ENCODE results near the gene NTRK1.

Gene NTRK1

DNA sequence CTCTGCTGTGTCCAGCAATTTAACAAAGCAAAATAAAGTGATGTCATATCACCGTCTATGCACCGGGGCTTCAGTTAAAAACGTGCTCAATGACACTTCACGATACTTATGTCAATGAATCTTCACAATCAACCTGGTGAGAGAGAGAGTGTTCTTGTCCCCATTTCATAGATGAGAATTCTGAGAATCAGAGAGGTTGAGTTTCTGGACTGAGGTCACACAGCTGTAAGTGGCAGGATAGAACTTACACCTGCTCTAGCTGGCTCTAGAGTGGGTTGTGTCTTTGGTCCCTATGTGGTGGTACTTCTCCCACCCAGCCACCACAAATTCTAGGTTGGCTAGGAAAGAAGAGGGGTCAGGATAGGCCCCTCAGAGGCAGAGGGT lies 5.2 kb downstream of the NTRK1 start:
- no peak overlapping the region for H3K18ac ChIP-seq (ENCODE audit: low read length)
- H4K12ac ChIP-seq (ENCODE audit: low read depth, low read length): no peak overlapping the region
- H2BK5ac ChIP-seq (ENCODE audit: low read depth, low read length, poor library complexity): no peak overlapping the region
- no peaks in the 10 kb centered on the region for H3K79me1 ChIP-seq (ENCODE audit: low read length)
- peaks cover 3% of the 10 kb centered on the region for H3K9me3 ChIP-seq (ENCODE audit: insufficient read depth, low read depth, low read length)
- peaks cover 4 to 11% of the 10 kb centered on the region in 2 experiments for H3K4me1 ChIP-seq (ENCODE audit: control insufficient read depth in 1 of 2, insufficient read depth in 2 of 2, low read length in 2 of 2)
- H4K91ac ChIP-seq (ENCODE audit: low read depth, low read length): no peak overlapping the region
- H4K8ac ChIP-seq (ENCODE audit: low read depth, low read length): no peak overlapping the region
- H2AFZ ChIP-seq (ENCODE audit: insufficient read depth, low read length, poor library complexity): no peak overlapping the region
- no peak overlapping the region for H3K4me2 ChIP-seq (ENCODE audit: low read length)
- H2BK12ac ChIP-seq (ENCODE audit: low read length): no peak overlapping the region
- WGBS (ENCODE audit: extremely low coverage, insufficient coverage, insufficient read length): no CpG with 5 or more reads among the region's 4 CpGs
- no peak overlapping the region for H2BK120ac ChIP-seq (ENCODE audit: insufficient read depth, low read length, poor library complexity)
- no peak for DNase-seq
- H3K4me3 ChIP-seq (ENCODE audit: low read depth, low read length): no peak overlapping the region
- H2AK5ac ChIP-seq (ENCODE audit: low read length): no peak overlapping the region
- H3K79me2 ChIP-seq (ENCODE audit: control insufficient read depth, insufficient read depth, low read length, poor library complexity): no peaks in the 10 kb centered on the region
- H3K23ac ChIP-seq (ENCODE audit: low read length): no peak overlapping the region
- no peaks in the 10 kb centered on the region for H3K36me3 ChIP-seq (ENCODE audit: control insufficient read depth in 1 of 2, insufficient read depth in 2 of 2, low read length in 2 of 2)
- H3K14ac ChIP-seq (ENCODE audit: low read length): no peak overlapping the region
- H3K27ac ChIP-seq (ENCODE audit: low read depth, low read length): no peak overlapping the region
- no peak overlapping the region for H3K4ac ChIP-seq (ENCODE audit: low read depth, low read length)
- H3K9ac ChIP-seq (ENCODE audit: low read length): no peak overlapping the region
- H3K27me3 ChIP-seq (ENCODE audit: insufficient read depth, low read length): peaks cover 12% of the 10 kb centered on the region

DNA sequence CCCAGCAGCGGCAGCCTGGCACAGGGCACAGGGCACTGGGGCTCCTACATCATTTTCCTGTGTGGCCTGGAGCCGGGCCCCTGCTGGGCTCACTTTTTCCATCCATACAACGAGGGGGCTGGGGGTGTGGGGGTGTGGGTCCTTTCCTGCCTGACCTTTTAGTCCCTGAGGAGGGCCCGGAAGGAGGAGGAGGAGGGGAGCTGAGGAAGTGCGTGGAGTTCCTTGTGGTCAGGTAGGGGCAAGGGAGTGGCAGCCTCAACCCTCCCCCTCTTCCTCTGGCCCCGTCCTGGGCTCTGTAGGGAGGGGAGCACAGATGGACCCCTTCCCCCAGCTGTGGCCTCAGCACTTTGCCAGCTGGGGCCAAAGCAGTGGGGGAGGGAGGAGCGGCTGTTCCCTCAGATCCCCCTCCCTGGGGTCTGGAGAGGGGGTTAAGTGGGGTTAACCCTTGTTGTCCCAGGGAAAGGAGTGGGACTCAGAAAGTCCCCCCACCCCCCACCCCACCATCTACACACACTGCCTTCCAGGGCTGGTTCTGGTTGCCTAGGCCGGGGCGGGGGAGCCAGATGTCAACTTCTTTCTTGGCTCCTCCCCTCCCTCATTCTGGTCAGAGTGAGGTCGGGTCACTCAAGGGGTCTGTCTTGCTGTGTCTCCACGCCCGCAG lies 5.7 kb downstream of the NTRK1 start:
- Histone ChIP-seq H3K36me3 (ENCODE audit: control insufficient read depth in 1 of 2, insufficient read depth in 2 of 2, low read length in 2 of 2) (no peaks in the 10 kb centered on the region), H2BK5ac (ENCODE audit: low read depth, low read length, poor library complexity) (no peak overlapping the region), H2AFZ (ENCODE audit: insufficient read depth, low read length, poor library complexity) (no peak overlapping the region), H3K79me1 (ENCODE audit: low read length) (no peaks in the 10 kb centered on the region), H3K9me3 (ENCODE audit: insufficient read depth, low read depth, low read length) (peaks cover 1% of the 10 kb centered on the region), H4K12ac (ENCODE audit: low read depth, low read length) (no peak overlapping the region), H3K14ac (ENCODE audit: low read length) (no peak overlapping the region), H4K91ac (ENCODE audit: low read depth, low read length) (no peak overlapping the region), H2BK120ac (ENCODE audit: insufficient read depth, low read length, poor library complexity) (no peak overlapping the region), H3K4me1 (ENCODE audit: control insufficient read depth in 1 of 2, insufficient read depth in 2 of 2, low read length in 2 of 2) (peaks cover 4 to 9% of the 10 kb centered on the region in 2 experiments), H3K23ac (ENCODE audit: low read length) (no peak overlapping the region), H3K79me2 (ENCODE audit: control insufficient read depth, insufficient read depth, low read length, poor library complexity) (no peaks in the 10 kb centered on the region), H3K27me3 (ENCODE audit: insufficient read depth, low read length) (peaks cover 7% of the 10 kb centered on the region), H3K4ac (ENCODE audit: low read depth, low read length) (no peak overlapping the region), H3K18ac (ENCODE audit: low read length) (no peak overlapping the region), H3K4me2 (ENCODE audit: low read length) (no peak overlapping the region), H4K8ac (ENCODE audit: low read depth, low read length) (no peak overlapping the region), H3K27ac (ENCODE audit: low read depth, low read length) (no peak overlapping the region), H3K9ac (ENCODE audit: low read length) (no peak overlapping the region), H2AK5ac (ENCODE audit: low read length) (no peak overlapping the region), H2BK12ac (ENCODE audit: low read length) (no peak overlapping the region), H3K4me3 (ENCODE audit: low read depth, low read length) (no peak overlapping the region)
- no peak for DNase-seq
- no CpG with 5 or more reads among the region's 12 CpGs for WGBS (ENCODE audit: extremely low coverage, insufficient coverage, insufficient read length)

GRCh38 chr1:156868341-156868740 lies 7.7 kb downstream of the NTRK1 start:
- Histone ChIP-seq H2AFZ (ENCODE audit: insufficient read depth, low read length, poor library complexity) (no peak overlapping the region), H3K4me2 (ENCODE audit: low read length) (no peak overlapping the region), H4K12ac (ENCODE audit: low read depth, low read length) (no peak overlapping the region), H4K8ac (ENCODE audit: low read depth, low read length) (no peak overlapping the region), H3K14ac (ENCODE audit: low read length) (no peak overlapping the region), H3K36me3 (ENCODE audit: control insufficient read depth in 1 of 2, insufficient read depth in 2 of 2, low read length in 2 of 2) (no peaks in the 10 kb centered on the region), H3K27me3 (ENCODE audit: insufficient read depth, low read length) (no peaks in the 10 kb centered on the region), H3K9ac (ENCODE audit: low read length) (no peak overlapping the region), H3K79me2 (ENCODE audit: control insufficient read depth, insufficient read depth, low read length, poor library complexity) (no peaks in the 10 kb centered on the region), H4K91ac (ENCODE audit: low read depth, low read length) (no peak overlapping the region), H2BK120ac (ENCODE audit: insufficient read depth, low read length, poor library complexity) (no peak overlapping the region), H3K79me1 (ENCODE audit: low read length) (no peaks in the 10 kb centered on the region), H3K9me3 (ENCODE audit: insufficient read depth, low read depth, low read length) (peaks cover 1% of the 10 kb centered on the region), H2AK5ac (ENCODE audit: low read length) (no peak overlapping the region), H3K4ac (ENCODE audit: low read depth, low read length) (no peak overlapping the region), H3K18ac (ENCODE audit: low read length) (no peak overlapping the region), H3K4me1 (ENCODE audit: control insufficient read depth in 1 of 2, insufficient read depth in 2 of 2, low read length in 2 of 2) (peaks cover 2 to 3% of the 10 kb centered on the region in 2 experiments), H2BK5ac (ENCODE audit: low read depth, low read length, poor library complexity) (no peak overlapping the region), H3K27ac (ENCODE audit: low read depth, low read length) (no peak overlapping the region), H2BK12ac (ENCODE audit: low read length) (no peak overlapping the region), H3K4me3 (ENCODE audit: low read depth, low read length) (no peak overlapping the region), H3K23ac (ENCODE audit: low read length) (no peak overlapping the region)
- no peak for DNase-seq
- WGBS (ENCODE audit: extremely low coverage, insufficient coverage, insufficient read length): no CpG with 5 or more reads among the region's 13 CpGs

DNA sequence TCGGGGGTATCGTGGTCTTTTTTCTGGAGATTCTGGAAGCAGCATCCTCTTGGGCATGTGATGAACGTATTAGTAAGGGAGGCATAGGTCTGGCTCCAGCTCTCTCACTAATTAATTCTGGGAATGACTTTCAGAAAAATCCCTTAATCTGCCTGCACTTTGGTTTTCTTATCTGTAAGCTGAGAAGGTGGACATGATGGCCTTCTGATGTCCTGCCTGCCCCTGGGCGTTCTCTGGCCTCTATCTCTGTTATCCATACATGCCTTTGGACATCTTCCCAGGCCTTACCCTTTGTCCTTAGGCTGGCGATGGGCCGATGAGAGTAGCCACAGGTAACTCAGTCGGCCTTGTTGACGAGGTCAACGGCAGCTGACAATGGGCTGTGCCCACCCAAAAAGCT lies 8.8 kb downstream of the NTRK1 start:
- Histone ChIP-seq H4K12ac (ENCODE audit: low read depth, low read length) (no peak overlapping the region), H3K4me2 (ENCODE audit: low read length) (no peak overlapping the region), H3K14ac (ENCODE audit: low read length) (no peak overlapping the region), H3K79me2 (ENCODE audit: control insufficient read depth, insufficient read depth, low read length, poor library complexity) (no peaks in the 10 kb centered on the region), H3K18ac (ENCODE audit: low read length) (no peak overlapping the region), H4K8ac (ENCODE audit: low read depth, low read length) (no peak overlapping the region), H3K27me3 (ENCODE audit: insufficient read depth, low read length) (no peaks in the 10 kb centered on the region), H4K91ac (ENCODE audit: low read depth, low read length) (no peak overlapping the region), H3K4me3 (ENCODE audit: low read depth, low read length) (no peak overlapping the region), H3K36me3 (ENCODE audit: control insufficient read depth in 1 of 2, insufficient read depth in 2 of 2, low read length in 2 of 2) (no peaks in the 10 kb centered on the region), H2BK12ac (ENCODE audit: low read length) (no peak overlapping the region), H2AK5ac (ENCODE audit: low read length) (no peak overlapping the region), H3K23ac (ENCODE audit: low read length) (no peak overlapping the region), H2BK5ac (ENCODE audit: low read depth, low read length, poor library complexity) (no peak overlapping the region), H3K9ac (ENCODE audit: low read length) (no peak overlapping the region), H3K9me3 (ENCODE audit: insufficient read depth, low read depth, low read length) (no peaks in the 10 kb centered on the region), H2AFZ (ENCODE audit: insufficient read depth, low read length, poor library complexity) (no peak overlapping the region), H3K27ac (ENCODE audit: low read depth, low read length) (no peak overlapping the region), H2BK120ac (ENCODE audit: insufficient read depth, low read length, poor library complexity) (no peak overlapping the region), H3K4me1 (ENCODE audit: control insufficient read depth in 1 of 2, insufficient read depth in 2 of 2, low read length in 2 of 2) (no peaks in the 10 kb centered on the region), H3K4ac (ENCODE audit: low read depth, low read length) (no peak overlapping the region), H3K79me1 (ENCODE audit: low read length) (no peaks in the 10 kb centered on the region)
- WGBS (ENCODE audit: extremely low coverage, insufficient coverage, insufficient read length): no CpG with 5 or more reads among the region's 9 CpGs
- DNase-seq: no peak
